H1 (cell line): ENCODE measurements around the gene ZNF750. TPM values are rescaled to one million over a fixed set of nuclear protein-coding genes. Genes with fewer than 3 reads are reported as not detected.

Experiments
- CTCF ChIA-PET: fragments of 300-600 bp; sonication (Branson Sonifier 250); formaldehyde crosslinking; loops from one replicate; lab custom pipeline; 2021; ENCODE audit not compliant: partially characterized antibody; lab: Charles Lee
- POLR2A ChIA-PET: fragments of 300-600 bp; sonication (Branson Sonifier 250); formaldehyde crosslinking; loops from one replicate; lab custom pipeline; 2021; ENCODE audit warnings: inconsistent platforms; ENCODE audit not compliant: partially characterized antibody; lab: Charles Lee
- DNase-seq, 2 experiments: peaks; one replicate each; pipeline versions ENCODE4 v3.0.0 to v3.0.0-alpha.2; 2010 to 2022; ENCODE audit warnings: low spot score in 2 of 2, low read depth in 1 of 2, mixed read lengths in 1 of 2
- FAIRE-seq: peaks from 2 replicates; lab custom pipeline; 2011; peaks lifted over from hg19 to GRCh38; lab: Jason Lieb, UNC
- H2AFZ ChIP-seq: 2 replicates; pipeline ENCODE4 v1.8.1; 2012; ENCODE audit warnings: low read length, inconsistent platforms
- H2AK5ac ChIP-seq: 2 replicates; pipeline ENCODE4 v1.6.1; 2013; ENCODE audit warnings: low read depth, low read length
- H2BK120ac ChIP-seq: replicated peaks from 2 replicates; pipeline ENCODE3; 2013; ENCODE audit warnings: low read depth, low read length, inconsistent platforms
- H2BK12ac ChIP-seq: 2 replicates; pipeline ENCODE4 v1.6.1; 2013; ENCODE audit warnings: low read depth, low read length
- H2BK15ac ChIP-seq: 2 replicates; pipeline ENCODE4 v1.6.1; 2013; ENCODE audit warnings: low read length
- H2BK20ac ChIP-seq: 2 replicates; pipeline ENCODE4 v1.6.1; 2013; ENCODE audit warnings: low read length
- H2BK5ac ChIP-seq: 2 replicates; pipeline ENCODE4 v1.6.1; 2013; ENCODE audit warnings: low read depth, low read length
- H3K14ac ChIP-seq: 2 replicates; pipeline ENCODE4 v1.6.1; 2013; ENCODE audit warnings: inconsistent platforms; ENCODE audit not compliant: insufficient read length
- H3K18ac ChIP-seq: 2 replicates; pipeline ENCODE4 v1.6.1; 2013; ENCODE audit warnings: low read length; ENCODE audit errors: extremely low read depth
- H3K23ac ChIP-seq: 2 replicates; pipeline ENCODE4 v1.6.1; 2013; ENCODE audit warnings: inconsistent platforms; ENCODE audit not compliant: insufficient read length
- H3K23me2 ChIP-seq: 2 replicates; pipeline ENCODE4 v1.6.1; 2013; ENCODE audit warnings: low read depth, low read length
- H3K27ac ChIP-seq: 2 replicates; pipeline ENCODE4 v1.6.1; 2011; ENCODE audit warnings: low read depth, low read length, inconsistent platforms
- H3K27me3 ChIP-seq, 4 experiments: replicated peaks in 1 of 4; 1 replicate in 1 of 4; 2 replicates in 3 of 4; pipeline versions ENCODE4 v1.6.1 to v1.8.1; 2011 to 2013; ENCODE audit warnings: low read length in 3 of 4, mild to moderate bottlenecking in 3 of 4, inconsistent platforms in 2 of 4, mixed read lengths in 2 of 4, moderate library complexity in 1 of 4; ENCODE audit not compliant: control insufficient read depth in 3 of 4, insufficient read depth in 3 of 4; ENCODE audit errors: extremely low read depth in 1 of 4
- H3K36me3 ChIP-seq, 4 experiments: 2 replicates each; pipeline versions ENCODE4 v1.6.1 to v1.8.1; 2011 to 2013; ENCODE audit warnings: mild to moderate bottlenecking in 4 of 4, low read length in 3 of 4, moderate library complexity in 2 of 4, control low read depth in 1 of 4, inconsistent platforms in 1 of 4; ENCODE audit not compliant: insufficient read depth in 4 of 4, control insufficient read depth in 2 of 4
- H3K4ac ChIP-seq: replicated peaks from 2 replicates; pipeline ENCODE3; 2013; ENCODE audit warnings: low read length, low read depth, mixed read lengths, inconsistent platforms; ENCODE audit not compliant: insufficient read length
- H3K4me1 ChIP-seq, 4 experiments: replicated peaks in 1 of 4; 1 replicate in 1 of 4; 2 replicates in 3 of 4; pipeline versions ENCODE4 v1.6.1 to v1.8.1; 2011 to 2013; ENCODE audit warnings: low read length in 3 of 4, inconsistent platforms in 2 of 4, mixed read lengths in 1 of 4; ENCODE audit not compliant: insufficient read depth in 4 of 4, control insufficient read depth in 3 of 4
- H3K4me2 ChIP-seq, 2 experiments: 2 replicates each; pipeline versions ENCODE4 v1.6.1 to v1.8.1; 2011 to 2013; ENCODE audit warnings: low read depth in 2 of 2, low read length in 2 of 2, control low read depth in 1 of 2, inconsistent platforms in 1 of 2, mild to moderate bottlenecking in 1 of 2; ENCODE audit not compliant: insufficient read depth in 1 of 2
- H3K4me3 ChIP-seq, 4 experiments: fragments of 200-600, 300-600 bp in 1 of 4; sonication (generic), shearing (Covaris generic), sonication (Bioruptor Twin) in 1 of 4; 2 replicates each; pipeline versions ENCODE4 v1.5.1 to v1.8.1; 2011 to 2016; ENCODE audit warnings: low read length in 4 of 4, low read depth in 3 of 4, control low read depth in 2 of 4, inconsistent platforms in 2 of 4, mild to moderate bottlenecking in 2 of 4, mixed read lengths in 1 of 4, moderate library complexity in 1 of 4; ENCODE audit not compliant: insufficient read depth in 2 of 4; ENCODE audit errors: extremely low read depth in 1 of 4
- H3K56ac ChIP-seq: replicated peaks from 2 replicates; pipeline ENCODE3; 2013; ENCODE audit warnings: low read depth, mild to moderate bottlenecking, mixed read lengths, low read length, inconsistent platforms; ENCODE audit not compliant: insufficient read length
- H3K79me1 ChIP-seq: 2 replicates; pipeline ENCODE4 v1.6.1; 2013; ENCODE audit warnings: low read depth, low read length, control low read depth
- H3K79me2 ChIP-seq, 2 experiments: 2 replicates each; pipeline versions ENCODE4 v1.6.1 to v1.8.1; 2012 to 2013; ENCODE audit warnings: low read length in 2 of 2, mild to moderate bottlenecking in 2 of 2, inconsistent platforms in 1 of 2; ENCODE audit not compliant: insufficient read depth in 2 of 2, control insufficient read depth in 1 of 2
- H3K9ac ChIP-seq, 4 experiments: replicated peaks in 1 of 4; 1 replicate in 1 of 4; 2 replicates in 3 of 4; pipeline versions ENCODE4 v1.6.1 to v1.8.1; 2011 to 2013; ENCODE audit warnings: low read depth in 3 of 4, low read length in 3 of 4, control low read depth in 2 of 4, mild to moderate bottlenecking in 2 of 4, moderate library complexity in 2 of 4, inconsistent platforms in 1 of 4; ENCODE audit errors: extremely low read depth in 1 of 4
- H3K9me3 ChIP-seq, 2 experiments: 2 replicates each; pipeline versions ENCODE4 v1.6.1 to v1.8.1; 2012 to 2013; ENCODE audit warnings: mild to moderate bottlenecking in 2 of 2, moderate library complexity in 2 of 2, control low read depth in 1 of 2, inconsistent platforms in 1 of 2, low read depth in 1 of 2, low read length in 1 of 2, mixed read lengths in 1 of 2; ENCODE audit not compliant: insufficient read depth in 2 of 2
- H4K20me1 ChIP-seq, 2 experiments: replicated peaks in 1 of 2; 2 replicates each; pipeline versions ENCODE3 to v1.8.1; 2011 to 2013; ENCODE audit warnings: inconsistent platforms in 2 of 2, low read length in 2 of 2, mild to moderate bottlenecking in 1 of 2; ENCODE audit not compliant: insufficient read depth in 2 of 2, control insufficient read depth in 1 of 2
- H4K5ac ChIP-seq: 2 replicates; pipeline ENCODE4 v1.6.1; 2013; ENCODE audit warnings: low read length, low read depth, mixed read lengths, inconsistent platforms; ENCODE audit not compliant: insufficient read length
- H4K8ac ChIP-seq: 2 replicates; pipeline ENCODE4 v1.8.0; 2013; ENCODE audit warnings: mild to moderate bottlenecking, moderate library complexity, low read length, inconsistent platforms; ENCODE audit not compliant: insufficient read depth; ENCODE audit errors: extremely low read depth
- H4K91ac ChIP-seq: replicated peaks from 2 replicates; pipeline ENCODE3; 2013; ENCODE audit warnings: low read length, mixed read lengths, inconsistent platforms; ENCODE audit not compliant: insufficient read length
- WGBS, 2 experiments: shearing (Covaris generic) in 1 of 2; methylation state at CpG; one replicate each; pipeline versions ENCODE4 v1.1.6 to v1.1.7; 2013 to 2015; ENCODE audit warnings: low lambda C conversion rate in 2 of 2, mixed read lengths in 2 of 2, inconsistent platforms in 1 of 2, low coverage in 1 of 2, missing lambda C conversion rate in 1 of 2; ENCODE audit not compliant: insufficient replicate concordance in 2 of 2, insufficient coverage in 1 of 2, insufficient read length in 1 of 2; ENCODE audit errors: extremely low coverage in 1 of 2, missing lambda C conversion rate in 1 of 2; 5-methylcytosine and 5-hydroxymethylcytosine counted together
- polyA plus RNA-seq, 7 experiments: library from polyadenylated mRNA; depleted of rRNA in 3 of 7; stranded (reverse) in 5 of 7; unstranded in 2 of 7; fragments of >200 nt in 5 of 7; fragments of 200-250 nt in 2 of 7; gene quantifications; 1 replicate in 5 of 7; 2 replicates in 1 of 7; 4 replicates in 1 of 7; pipeline versions ENCODE4 v1.2.1 to v1.2.3, GENCODE V29; 2011 to 2013; ENCODE audit warnings: missing spikeins in 2 of 7, mixed read lengths in 2 of 7
- total RNA-seq: library from RNA; stranded (reverse); fragmentation: NEBNext Ultra II Directional; extraction: Animal tissue kit (Norgen Biotek cat#: 25700); gene quantifications from 2 replicates; pipeline ENCODE4 v1.2.1, GENCODE V29; 2021

The ZNF750 gene
- total and polyA plus RNA-seq, 2 of the 8 experiments (the other 6 are each of a cell fraction or from before 2014, with no cell fraction given) = not detected

DNA sequence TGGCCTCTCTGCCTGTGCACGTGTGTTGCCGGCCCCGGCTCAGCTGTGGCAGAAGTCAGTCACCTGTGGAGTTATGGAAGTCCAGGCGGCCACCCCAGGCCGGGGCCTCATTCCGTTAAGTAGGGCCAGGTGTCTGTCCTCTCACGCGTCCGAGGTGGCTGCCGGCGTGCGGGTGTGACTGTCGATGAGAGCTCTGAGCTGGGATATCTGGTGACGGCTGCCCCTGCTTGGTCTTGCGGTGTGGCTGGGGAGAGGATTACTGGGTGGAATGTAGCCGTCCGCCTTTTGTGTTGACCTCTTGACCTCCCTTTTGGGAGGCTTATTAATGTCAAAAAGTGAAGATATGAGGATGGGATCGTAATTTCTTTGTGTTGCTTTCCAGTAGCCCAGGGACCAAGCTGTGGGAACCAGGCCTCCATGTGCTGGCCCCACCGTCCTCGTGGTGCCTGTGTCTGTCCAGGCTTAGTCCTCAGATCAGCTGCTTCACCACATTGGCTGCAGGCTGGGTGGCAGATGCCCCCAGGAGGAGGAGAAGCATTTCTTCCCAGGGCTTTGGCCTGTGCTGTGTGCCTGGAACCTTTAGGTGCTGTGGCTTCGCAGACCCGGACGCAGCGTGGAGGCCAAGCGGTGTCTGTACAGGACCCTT lies 23.0 kb upstream of the ZNF750 start:
- FAIRE-seq (no peak), DNase-seq (no peak)
- ChIA-PET CTCF (interaction anchor here (1.3 to 2.2 kb wide), 7 partner anchors 9 to 46 kb away, joined by 3 to 6 read pairs (median 4); no protein-coding TSS in a partner anchor), POLR2A (no interaction called here)
- no peak overlapping the region for H3K4me2 ChIP-seq
- H3K4me3 ChIP-seq = no peak overlapping the region
- no peak overlapping the region for H2BK15ac ChIP-seq
- 0 out of 2 replicates have a peak overlapping the region, but pooled peaks have one; percentile 24 for H2BK5ac ChIP-seq
- H3K9me3 ChIP-seq = no peaks in the 10 kb centered on the region
- H2AFZ ChIP-seq = no peak overlapping the region
- H3K79me1 ChIP-seq = peaks cover 15% of the 10 kb centered on the region
- no peak overlapping the region for H3K14ac ChIP-seq
- H4K5ac ChIP-seq = no peak overlapping the region
- no peak overlapping the region for H3K4ac ChIP-seq
- no peak overlapping the region for H2BK120ac ChIP-seq
- H3K23me2 ChIP-seq = no peaks in the 10 kb centered on the region
- peaks cover 9 to 26% of the 10 kb centered on the region in 2 experiments for H4K20me1 ChIP-seq
- peaks cover 0 to 8% (median 2%) of the 10 kb centered on the region in 4 experiments; a peak in 3 of 7 replicates for H3K4me1 ChIP-seq
- H3K27me3 ChIP-seq = no peaks in the 10 kb centered on the region
- H3K79me2 ChIP-seq = peaks cover 0 to 17% of the 10 kb centered on the region in 2 experiments; a peak in 1 of 4 replicates
- no peak overlapping the region for H3K27ac ChIP-seq
- H3K23ac ChIP-seq = no peak overlapping the region
- 94% methylated on average over 24 of the region's 25 CpGs; no CpG with 5 or more reads in 1 of the 2 experiments for WGBS, 2 experiments
- H3K56ac ChIP-seq = no peak overlapping the region
- no peak overlapping the region for H2BK20ac ChIP-seq
- H3K9ac ChIP-seq = no peak overlapping the region; a peak in 1 of 7 replicates
- no peak overlapping the region for H2AK5ac ChIP-seq
- no peak overlapping the region; the same call in 1 of the 2 replicates for H3K18ac ChIP-seq
- H2BK12ac ChIP-seq = no peak overlapping the region
- H4K8ac ChIP-seq = no peak overlapping the region
- H4K91ac ChIP-seq = no peak overlapping the region
- H3K36me3 ChIP-seq = no peaks in the 10 kb centered on the region
